Duodenal mucosa (tissue), 2 donors: Measurements from ENCODE around the gene CDKL5.

Source experiments
- H3K27ac ChIP-seq: one replicate; pipeline ENCODE4 v1.7.0; 2013; ENCODE audit warnings: low read depth, low read length
- H3K27me3 ChIP-seq, 2 donors: one replicate each; pipeline ENCODE4 v1.7.0; 2013; ENCODE audit warnings: low read length in 2 of 2, control low read depth in 1 of 2; ENCODE audit not compliant: insufficient read depth in 2 of 2, control insufficient read depth in 1 of 2
- H3K36me3 ChIP-seq, 2 donors: one replicate each; pipeline ENCODE4 v1.7.0; 2013; ENCODE audit warnings: low read length in 2 of 2, control low read depth in 1 of 2; ENCODE audit not compliant: insufficient read depth in 2 of 2, control insufficient read depth in 1 of 2
- H3K4me1 ChIP-seq, 2 donors: one replicate each; pipeline ENCODE4 v1.7.0; 2013; ENCODE audit warnings: low read length in 2 of 2, control low read depth in 1 of 2; ENCODE audit not compliant: insufficient read depth in 2 of 2, control insufficient read depth in 1 of 2
- H3K4me3 ChIP-seq, 2 donors: one replicate each; pipeline ENCODE4 v1.7.0; 2013; ENCODE audit warnings: low read length in 2 of 2, low read depth in 1 of 2
- H3K9ac ChIP-seq, 2 donors: one replicate each; pipeline ENCODE4 v1.7.0; 2013; ENCODE audit warnings: low read length in 2 of 2, low read depth in 1 of 2
- H3K9me3 ChIP-seq, 2 donors: one replicate each; pipeline ENCODE4 v1.7.0; 2013; ENCODE audit warnings: low read length in 2 of 2, control low read depth in 1 of 2; ENCODE audit not compliant: control insufficient read depth in 1 of 2

The CDKL5 gene

DNA sequence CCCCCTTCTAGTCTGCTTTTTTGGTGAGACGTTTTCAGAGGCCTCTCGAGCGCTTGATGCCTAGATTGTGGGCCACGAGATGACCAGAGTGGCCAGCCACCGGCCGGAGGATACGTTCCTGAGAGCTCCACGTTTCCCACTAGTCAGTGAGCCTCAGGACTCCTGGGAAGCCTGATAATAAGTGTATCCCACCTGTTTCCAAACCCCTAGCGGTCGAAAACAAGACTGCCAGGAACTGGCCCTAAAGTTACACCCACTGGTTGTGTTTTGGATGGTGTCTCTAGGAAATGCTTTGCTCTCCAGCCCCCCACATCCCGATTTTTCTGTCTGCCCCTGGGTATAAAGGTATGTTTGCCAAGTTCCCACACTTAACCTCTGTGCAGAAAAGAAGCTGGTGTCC is 251.1 kb downstream of the CDKL5 start:
- H3K4me1 ChIP-seq: no peaks in the 10 kb centered on the region
- H3K36me3 ChIP-seq: no peaks in the 10 kb centered on the region
- no peaks in the 10 kb centered on the region for H3K9me3 ChIP-seq
- no peak overlapping the region for H3K4me3 ChIP-seq
- H3K9ac ChIP-seq: no peak overlapping the region
- no peak overlapping the region for H3K27ac ChIP-seq
- no peaks in the 10 kb centered on the region for H3K27me3 ChIP-seq

DNA sequence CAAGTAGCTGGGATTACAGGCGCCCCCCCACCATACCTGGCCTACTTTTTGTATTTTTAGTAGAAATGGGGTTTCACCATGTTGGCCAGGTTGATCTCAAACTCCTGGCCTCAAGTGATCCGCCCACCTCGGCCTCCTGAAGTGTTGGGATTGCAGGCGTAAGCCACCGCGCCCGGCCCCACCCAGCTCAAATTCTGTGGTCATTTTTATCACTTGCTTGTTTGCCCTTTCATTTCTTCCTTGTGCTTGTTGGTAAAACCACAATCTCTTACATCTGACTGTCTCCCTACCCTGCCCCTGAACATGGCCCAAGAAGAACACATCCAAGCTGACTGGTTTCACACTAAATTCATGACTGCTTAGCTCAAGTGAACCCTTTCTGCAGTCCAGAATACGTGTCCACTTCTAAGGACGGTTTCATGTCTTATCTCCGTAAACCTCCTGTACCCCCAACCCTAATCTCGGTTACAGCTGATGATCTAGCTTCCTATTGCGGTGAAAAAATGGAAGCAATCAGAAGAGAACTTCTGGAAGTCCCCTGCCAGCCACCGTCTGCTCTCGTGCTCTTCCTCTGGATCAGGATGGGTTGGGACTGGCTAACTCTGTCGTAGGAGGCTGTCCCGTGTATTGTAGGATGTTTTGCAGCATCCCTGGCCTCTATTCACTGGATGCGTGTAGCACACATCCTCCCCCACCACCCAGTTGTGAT is 251.9 kb downstream of the CDKL5 start:
- Histone ChIP-seq H3K4me1 (no peaks in the 10 kb centered on the region), H3K27ac (no peak overlapping the region), H3K4me3 (no peak overlapping the region), H3K9me3 (no peaks in the 10 kb centered on the region), H3K27me3 (no peaks in the 10 kb centered on the region), H3K36me3 (no peaks in the 10 kb centered on the region), H3K9ac (no peak overlapping the region)

- Histone ChIP-seq H3K27ac (no peak overlapping the region), H3K27me3 (no peaks in the 10 kb centered on the region), H3K4me3 (no peak overlapping the region), H3K4me1 (no peaks in the 10 kb centered on the region), H3K9ac (no peak overlapping the region), H3K36me3 (no peaks in the 10 kb centered on the region), H3K9me3 (no peaks in the 10 kb centered on the region)
These were observed 256.6 kb downstream of the CDKL5 start for GRCh38 chrX:18681996-18682395.

DNA sequence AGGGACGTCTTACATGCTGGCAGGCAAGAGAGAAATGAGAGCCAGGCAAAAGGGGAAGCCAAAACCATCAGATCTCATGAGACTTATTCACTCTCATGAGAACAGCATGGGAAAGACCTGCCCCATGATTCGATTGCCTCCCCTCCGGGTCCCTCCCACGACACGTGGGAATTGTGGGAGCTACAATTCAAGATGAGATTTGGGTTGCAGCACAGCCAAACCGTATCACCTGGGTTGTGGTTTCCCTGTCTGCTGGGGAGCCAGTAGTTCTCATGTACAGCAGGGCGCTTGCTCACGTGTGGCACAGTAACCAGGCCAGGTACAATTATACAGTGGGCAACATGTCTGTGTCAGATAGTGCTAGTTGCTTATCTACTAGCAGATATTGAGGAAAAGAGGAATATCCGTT is 257.6 kb downstream of the CDKL5 start:
- Histone ChIP-seq H3K36me3 (no peaks in the 10 kb centered on the region), H3K9ac (no peak overlapping the region), H3K27ac (no peak overlapping the region), H3K9me3 (no peaks in the 10 kb centered on the region), H3K4me3 (no peak overlapping the region), H3K4me1 (no peaks in the 10 kb centered on the region), H3K27me3 (no peaks in the 10 kb centered on the region)

GRCh38 chrX:18687856-18688495 is 262.6 kb downstream of the CDKL5 start:
- Histone ChIP-seq H3K36me3 (no peaks in the 10 kb centered on the region), H3K27ac (no peak overlapping the region), H3K27me3 (no peaks in the 10 kb centered on the region), H3K4me3 (no peak overlapping the region), H3K4me1 (no peaks in the 10 kb centered on the region), H3K9me3 (no peaks in the 10 kb centered on the region), H3K9ac (no peak overlapping the region)

- H3K36me3 ChIP-seq: no peaks in the 10 kb centered on the region
- H3K4me1 ChIP-seq: no peaks in the 10 kb centered on the region
- H3K9ac ChIP-seq: no peak overlapping the region
- no peaks in the 10 kb centered on the region for H3K27me3 ChIP-seq
- H3K4me3 ChIP-seq: no peak overlapping the region
- no peak overlapping the region for H3K27ac ChIP-seq
- H3K9me3 ChIP-seq: no peaks in the 10 kb centered on the region
These were observed 266.0 kb downstream of the CDKL5 start for GRCh38 chrX:18691431-18691830.

DNA sequence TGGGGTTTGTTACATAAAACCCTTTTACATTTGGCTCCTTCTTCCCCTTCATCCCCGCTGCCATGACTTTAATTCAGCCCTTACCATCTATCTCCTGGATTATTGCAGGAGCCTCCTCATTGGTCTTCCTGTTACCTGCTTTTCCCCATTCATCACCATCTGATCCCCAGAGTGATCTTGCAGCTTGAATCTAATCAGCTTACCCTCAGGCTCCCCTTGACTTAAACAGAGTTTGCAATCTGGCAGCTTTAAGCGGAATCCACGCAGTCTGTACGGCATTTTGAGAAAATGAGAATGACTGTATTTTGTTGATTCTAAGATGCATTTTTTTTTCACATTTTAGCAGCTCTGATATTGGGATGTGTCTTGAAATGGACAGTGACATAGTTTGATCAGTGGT is 267.1 kb downstream of the CDKL5 start:
- H3K9me3 ChIP-seq: no peaks in the 10 kb centered on the region
- H3K4me1 ChIP-seq: no peaks in the 10 kb centered on the region
- H3K36me3 ChIP-seq: no peaks in the 10 kb centered on the region
- H3K27me3 ChIP-seq: no peaks in the 10 kb centered on the region
- H3K27ac ChIP-seq: no peak overlapping the region
- no peak overlapping the region for H3K9ac ChIP-seq
- H3K4me3 ChIP-seq: no peak overlapping the region

- Histone ChIP-seq H3K4me3 (no peak overlapping the region), H3K9ac (no peak overlapping the region), H3K27ac (no peak overlapping the region), H3K4me1 (no peaks in the 10 kb centered on the region), H3K27me3 (no peaks in the 10 kb centered on the region), H3K36me3 (no peaks in the 10 kb centered on the region), H3K9me3 (no peaks in the 10 kb centered on the region)
These were observed 271.2 kb downstream of the CDKL5 start for GRCh38 chrX:18696653-18697052.

DNA sequence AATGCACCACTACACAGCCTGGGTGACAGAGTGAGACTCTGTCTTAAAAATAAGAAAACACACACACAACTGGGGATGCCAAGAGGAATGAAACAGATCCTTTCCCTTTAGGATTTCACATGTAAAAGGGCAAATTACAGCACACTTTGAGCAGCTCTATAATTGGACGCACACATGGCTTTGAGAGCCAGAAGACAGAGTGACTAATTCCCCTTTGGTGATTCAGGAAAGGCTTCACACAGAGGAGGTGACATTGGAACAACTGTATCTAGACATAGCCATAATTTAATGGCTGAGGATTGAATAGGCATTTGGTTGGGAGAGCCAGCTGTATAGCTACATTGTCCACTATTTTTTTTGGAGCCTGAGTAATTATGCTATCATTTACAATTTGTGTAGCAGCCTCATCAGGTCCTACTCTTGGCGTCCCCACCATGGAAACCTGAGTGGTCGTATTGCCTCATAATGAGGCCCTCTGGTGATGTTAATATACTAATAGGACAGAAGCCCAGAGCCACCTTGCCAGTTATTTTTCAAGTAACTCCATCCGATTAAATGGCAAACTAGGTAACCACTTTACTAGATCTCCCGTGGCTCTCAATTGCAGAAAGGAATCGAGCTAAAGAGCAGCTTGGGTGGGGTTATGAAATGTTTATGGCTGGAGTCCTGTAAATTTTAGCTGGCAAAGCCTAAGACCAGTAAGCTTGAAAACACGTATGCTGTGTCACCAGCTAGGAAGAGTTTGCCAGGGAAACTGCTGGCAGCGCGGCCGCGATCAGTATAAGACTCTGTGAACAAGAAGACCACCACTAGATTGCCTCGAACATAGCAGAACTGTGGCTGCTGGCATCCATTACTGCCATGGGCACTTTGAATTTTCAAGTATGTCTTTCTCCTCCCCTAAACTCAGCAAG is 273.6 kb downstream of the CDKL5 start:
- H3K27me3 ChIP-seq: no peaks in the 10 kb centered on the region
- no peaks in the 10 kb centered on the region for H3K36me3 ChIP-seq
- H3K9me3 ChIP-seq: no peaks in the 10 kb centered on the region
- no peak overlapping the region for H3K27ac ChIP-seq
- H3K9ac ChIP-seq: no peak overlapping the region
- no peaks in the 10 kb centered on the region for H3K4me1 ChIP-seq
- H3K4me3 ChIP-seq: no peak overlapping the region
